Measurements from ENCODE around the gene GRIA3.
"Not testable (repeated sequence)": the region's sequence is repeated elsewhere in the genome, so short reads cannot be mapped to it uniquely, and the experiment has no call there.

GRIA3 gene

GRCh38 chrX:123330229-123330942 lies 146.3 kb downstream of the GRIA3 start:
- no peaks in the 10 kb centered on the region for H3K4me1 Mint-ChIP-seq (ENCODE audit: low read depth)
- H3K36me3 Mint-ChIP-seq (ENCODE audit: low read depth) = no peaks in the 10 kb centered on the region
- H3K4me3 Mint-ChIP-seq = no peak overlapping the region
- no peak overlapping the region for H3K27ac Mint-ChIP-seq
- H3K9me3 Mint-ChIP-seq = no peaks in the 10 kb centered on the region
- H3K27me3 Mint-ChIP-seq (ENCODE audit: low read depth) = no peaks in the 10 kb centered on the region

DNA sequence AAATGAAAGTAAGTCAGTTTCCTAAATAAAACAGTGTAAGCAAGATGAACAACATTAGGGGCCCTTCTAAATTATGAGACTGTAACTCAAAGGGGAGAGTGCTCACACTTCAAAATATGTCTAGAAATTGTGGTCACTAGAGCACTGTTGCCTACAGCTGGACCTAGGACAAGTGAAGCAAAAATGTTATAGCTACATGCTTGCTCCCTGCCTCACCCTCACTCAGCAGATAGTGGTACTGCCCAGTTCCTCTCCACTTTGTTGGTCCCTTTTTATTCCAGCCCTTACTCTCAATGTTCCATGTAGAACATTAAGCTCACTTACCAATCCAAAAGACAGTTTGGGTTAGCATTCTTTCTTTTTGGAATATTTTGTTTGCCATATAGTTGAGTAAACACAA lies 147.3 kb downstream of the GRIA3 start:
- H3K9me3 Mint-ChIP-seq = no peaks in the 10 kb centered on the region
- no peaks in the 10 kb centered on the region for H3K36me3 Mint-ChIP-seq (ENCODE audit: low read depth)
- H3K4me1 Mint-ChIP-seq (ENCODE audit: low read depth) = no peaks in the 10 kb centered on the region
- H3K27ac Mint-ChIP-seq = no peak overlapping the region
- no peak overlapping the region for H3K4me3 Mint-ChIP-seq
- no peaks in the 10 kb centered on the region for H3K27me3 Mint-ChIP-seq (ENCODE audit: low read depth)

GRCh38 chrX:123331859-123332258 lies 147.8 kb downstream of the GRIA3 start:
- H3K4me3 Mint-ChIP-seq = no peak overlapping the region
- no peak overlapping the region for H3K27ac Mint-ChIP-seq
- H3K4me1 Mint-ChIP-seq (ENCODE audit: low read depth) = no peaks in the 10 kb centered on the region
- H3K36me3 Mint-ChIP-seq (ENCODE audit: low read depth) = no peaks in the 10 kb centered on the region
- no peaks in the 10 kb centered on the region for H3K27me3 Mint-ChIP-seq (ENCODE audit: low read depth)
- no peaks in the 10 kb centered on the region for H3K9me3 Mint-ChIP-seq

- no peaks in the 10 kb centered on the region for H3K36me3 Mint-ChIP-seq (ENCODE audit: low read depth)
Measured at GRCh38 chrX:123336666-123337065, 152.6 kb downstream of the GRIA3 start.

GRCh38 chrX:123337886-123338639 lies 154.0 kb downstream of the GRIA3 start:
- H3K4me1 Mint-ChIP-seq (ENCODE audit: low read depth) = no peaks in the 10 kb centered on the region
- no peaks in the 10 kb centered on the region for H3K27me3 Mint-ChIP-seq (ENCODE audit: low read depth)
- H3K9me3 Mint-ChIP-seq = no peaks in the 10 kb centered on the region
- H3K4me3 Mint-ChIP-seq = no peak overlapping the region
- no peaks in the 10 kb centered on the region for H3K36me3 Mint-ChIP-seq (ENCODE audit: low read depth)
- no peak overlapping the region for H3K27ac Mint-ChIP-seq

More at GRCh38 chrX:123336666-123337065, 152.6 kb downstream of the GRIA3 start:
- no peak overlapping the region for H3K27ac Mint-ChIP-seq
- no peak overlapping the region for H3K4me3 Mint-ChIP-seq
- H3K9me3 Mint-ChIP-seq = no peaks in the 10 kb centered on the region
- H3K27me3 Mint-ChIP-seq (ENCODE audit: low read depth) = no peaks in the 10 kb centered on the region
- H3K4me1 Mint-ChIP-seq (ENCODE audit: low read depth) = no peaks in the 10 kb centered on the region

- Mint-ChIP-seq H3K27ac (no peak overlapping the region), H3K4me3 (no peak overlapping the region), H3K9me3 (no peaks in the 10 kb centered on the region), H3K36me3 (ENCODE audit: low read depth) (no peaks in the 10 kb centered on the region), H3K4me1 (ENCODE audit: low read depth) (no peaks in the 10 kb centered on the region), H3K27me3 (ENCODE audit: low read depth) (no peaks in the 10 kb centered on the region)
Measured at GRCh38 chrX:123339221-123339905, 155.3 kb downstream of the GRIA3 start.

DNA sequence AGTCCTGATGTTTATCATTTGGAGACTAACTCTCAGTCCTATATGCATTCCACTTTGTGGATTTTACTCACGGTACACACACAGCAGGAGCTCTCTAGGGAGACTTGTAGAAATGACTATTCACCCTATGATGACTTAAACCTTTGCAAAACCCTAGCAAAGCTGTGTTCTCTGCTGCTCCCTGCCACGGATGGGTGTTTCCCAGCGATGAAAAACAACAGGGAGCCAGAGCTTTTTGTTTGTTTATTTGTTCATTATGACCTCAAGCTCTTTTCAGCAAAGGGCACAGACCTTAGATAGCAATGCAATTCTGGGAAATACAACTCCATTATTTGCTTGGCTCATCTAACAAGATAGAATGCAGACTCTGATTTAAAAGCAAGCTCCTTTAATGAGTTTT lies 156.6 kb downstream of the GRIA3 start:
- no peak overlapping the region for H3K4me3 Mint-ChIP-seq
- no peak overlapping the region for H3K27ac Mint-ChIP-seq
- H3K4me1 Mint-ChIP-seq (ENCODE audit: low read depth) = no peaks in the 10 kb centered on the region
- H3K27me3 Mint-ChIP-seq (ENCODE audit: low read depth) = no peaks in the 10 kb centered on the region
- H3K36me3 Mint-ChIP-seq (ENCODE audit: low read depth) = no peaks in the 10 kb centered on the region
- no peaks in the 10 kb centered on the region for H3K9me3 Mint-ChIP-seq

DNA sequence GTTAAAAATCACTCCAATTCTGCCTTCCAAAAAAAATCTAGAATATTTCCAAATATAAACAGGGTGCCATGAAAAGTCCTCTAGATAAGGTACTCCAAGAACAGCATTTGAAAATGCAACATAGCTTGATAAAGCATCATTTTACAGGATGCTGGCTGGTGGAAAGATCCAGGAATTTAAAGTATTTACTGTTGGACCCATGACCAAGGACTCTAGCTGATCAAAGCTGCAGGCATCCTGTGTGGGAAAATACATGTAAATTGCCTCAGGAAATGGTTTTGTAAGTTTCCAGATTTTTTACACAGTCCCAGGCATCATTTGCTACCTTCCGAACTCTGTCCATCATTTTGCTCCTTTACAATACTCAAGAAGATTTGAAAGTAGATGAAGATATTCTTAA lies 164.4 kb downstream of the GRIA3 start:
- H3K9me3 Mint-ChIP-seq = no peaks in the 10 kb centered on the region
- no peak overlapping the region for H3K27ac Mint-ChIP-seq
- H3K27me3 Mint-ChIP-seq (ENCODE audit: low read depth) = no peaks in the 10 kb centered on the region
- H3K4me1 Mint-ChIP-seq (ENCODE audit: low read depth) = no peaks in the 10 kb centered on the region
- H3K36me3 Mint-ChIP-seq (ENCODE audit: low read depth) = no peaks in the 10 kb centered on the region
- no peak overlapping the region for H3K4me3 Mint-ChIP-seq

GRCh38 chrX:123350226-123350625 lies 166.1 kb downstream of the GRIA3 start:
- Mint-ChIP-seq H3K9me3 (no peaks in the 10 kb centered on the region), H3K27ac (no peak overlapping the region), H3K27me3 (ENCODE audit: low read depth) (no peaks in the 10 kb centered on the region), H3K36me3 (ENCODE audit: low read depth) (no peaks in the 10 kb centered on the region), H3K4me3 (no peak overlapping the region), H3K4me1 (ENCODE audit: low read depth) (no peaks in the 10 kb centered on the region)

GRCh38 chrX:123357941-123358340 lies 173.9 kb downstream of the GRIA3 start:
- Mint-ChIP-seq H3K27me3 (ENCODE audit: low read depth) (no peaks in the 10 kb centered on the region), H3K27ac (no peak overlapping the region), H3K4me1 (ENCODE audit: low read depth) (no peaks in the 10 kb centered on the region), H3K4me3 (no peak overlapping the region), H3K36me3 (ENCODE audit: low read depth) (no peaks in the 10 kb centered on the region), H3K9me3 (no peaks in the 10 kb centered on the region)

DNA sequence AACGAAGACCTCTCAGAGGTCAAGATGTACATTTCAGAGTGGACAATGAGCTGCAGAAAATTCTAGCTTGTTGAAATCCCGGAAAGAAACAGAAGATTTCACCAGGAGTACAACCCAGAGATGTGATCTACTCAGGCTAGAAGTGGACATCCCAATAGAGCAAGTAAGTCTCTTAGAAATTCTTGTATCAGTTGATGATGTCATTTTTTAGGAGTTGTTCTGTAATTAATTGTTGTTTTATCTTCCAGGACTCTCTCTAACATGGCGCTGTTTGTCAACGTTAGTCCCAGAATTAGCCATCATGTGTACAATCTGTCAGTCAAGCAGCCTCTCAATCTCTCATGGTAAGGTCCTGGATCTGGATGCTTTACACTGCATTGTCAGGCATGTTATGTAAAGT lies 174.4 kb downstream of the GRIA3 start:
- Mint-ChIP-seq H3K4me1 (ENCODE audit: low read depth) (no peaks in the 10 kb centered on the region), H3K27me3 (ENCODE audit: low read depth) (no peaks in the 10 kb centered on the region)

DNA sequence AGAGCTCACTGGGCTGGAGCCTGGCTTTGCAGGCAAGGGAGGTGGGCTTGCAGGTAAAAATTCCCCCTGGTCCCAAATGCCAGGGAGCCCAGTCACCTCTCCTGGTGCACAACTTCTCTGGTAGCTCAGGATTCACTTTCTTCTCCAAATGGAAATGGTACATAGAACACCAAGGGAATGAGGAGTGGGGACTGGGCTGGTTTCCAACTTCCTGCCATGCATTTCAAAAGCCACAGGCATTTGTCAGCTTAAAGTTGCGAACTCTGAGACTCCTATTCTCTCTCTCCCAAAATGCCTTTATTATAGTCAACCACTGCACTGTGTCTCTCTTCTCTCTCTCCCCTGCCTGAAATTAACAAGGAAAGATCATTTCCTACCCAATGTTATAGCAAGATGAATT lies 177.3 kb downstream of the GRIA3 start:
- Mint-ChIP-seq H3K4me1 (ENCODE audit: low read depth) (no peaks in the 10 kb centered on the region), H3K27me3 (ENCODE audit: low read depth) (no peaks in the 10 kb centered on the region), H3K27ac (no peak overlapping the region), H3K9me3 (peaks cover 3% of the 10 kb centered on the region), H3K36me3 (ENCODE audit: low read depth) (no peaks in the 10 kb centered on the region), H3K4me3 (no peak overlapping the region)

More for the DNA sequence above, 174.4 kb downstream of the GRIA3 start:
- Mint-ChIP-seq H3K9me3 (no peaks in the 10 kb centered on the region), H3K36me3 (ENCODE audit: low read depth) (no peaks in the 10 kb centered on the region), H3K4me3 (no peak overlapping the region), H3K27ac (no peak overlapping the region)

DNA sequence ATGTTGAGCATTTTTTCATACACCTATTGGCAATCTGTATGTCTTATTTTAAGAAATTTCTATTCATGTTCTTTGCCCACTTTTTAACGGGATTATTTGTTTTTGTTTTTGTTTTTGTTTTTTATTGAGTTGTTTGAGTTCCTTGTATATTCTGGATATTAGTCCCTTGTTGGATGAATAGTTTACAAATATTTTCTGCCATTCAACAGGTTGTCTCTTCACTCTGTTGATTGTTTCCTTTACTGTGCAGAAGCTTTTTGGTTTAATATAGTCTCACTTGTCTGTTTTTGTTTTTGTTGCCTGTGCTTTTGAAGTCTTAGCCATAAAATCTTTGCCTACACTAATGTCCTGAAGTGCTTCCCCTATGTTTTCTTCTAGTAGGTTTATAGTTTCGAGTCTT lies 202.1 kb downstream of the GRIA3 start:
- not testable (repeated sequence) for H3K27ac Mint-ChIP-seq; H3K27me3 Mint-ChIP-seq (ENCODE audit: low read depth); H3K4me3 Mint-ChIP-seq; H3K4me1 Mint-ChIP-seq (ENCODE audit: low read depth); H3K36me3 Mint-ChIP-seq (ENCODE audit: low read depth)
- H3K9me3 Mint-ChIP-seq = peaks cover 14% of the 10 kb centered on the region

DNA sequence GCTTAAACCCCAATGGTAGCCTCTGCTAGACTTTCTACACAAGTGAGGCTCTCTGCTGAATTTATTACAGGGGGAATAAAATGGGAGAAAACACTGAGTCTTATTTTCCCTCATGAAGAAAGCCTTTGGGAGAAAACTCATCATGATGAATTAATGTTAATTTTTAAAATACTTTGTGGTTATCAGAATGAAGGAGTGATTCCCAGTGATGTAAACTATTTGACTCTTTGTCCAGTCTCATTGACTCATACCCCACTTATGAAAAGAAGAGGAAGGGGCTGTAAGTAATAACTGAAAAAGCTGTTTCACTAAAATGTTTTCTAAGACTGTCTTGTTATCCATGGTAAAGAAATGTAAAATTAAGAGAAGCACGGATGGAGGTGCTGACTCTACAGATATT lies 208.8 kb downstream of the GRIA3 start:
- Mint-ChIP-seq H3K9me3 (peaks cover 16% of the 10 kb centered on the region), H3K27me3 (ENCODE audit: low read depth) (no peaks in the 10 kb centered on the region), H3K36me3 (ENCODE audit: low read depth) (no peaks in the 10 kb centered on the region), H3K4me3 (no peak overlapping the region), H3K27ac (no peak overlapping the region), H3K4me1 (ENCODE audit: low read depth) (no peaks in the 10 kb centered on the region)

DNA sequence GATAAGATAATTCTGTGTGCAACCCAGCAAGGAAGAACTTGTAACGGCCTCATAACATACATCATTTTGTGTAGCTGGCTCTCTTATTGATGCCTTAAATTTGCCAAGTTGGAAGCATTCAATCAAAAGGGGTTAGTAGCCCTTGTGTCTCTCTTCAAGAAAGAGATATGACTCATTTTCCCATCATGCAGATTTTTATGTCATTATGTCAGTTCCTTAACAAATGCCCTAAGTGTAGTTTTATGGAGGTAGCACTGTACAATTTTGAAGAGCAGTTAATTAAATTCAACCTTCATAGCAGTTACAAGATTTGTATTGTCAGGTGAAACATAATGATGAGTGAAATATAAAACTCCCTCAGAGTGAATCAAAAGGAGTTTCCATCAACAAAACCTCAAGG lies 215.6 kb downstream of the GRIA3 start:
- Mint-ChIP-seq H3K4me3 (no peak overlapping the region), H3K27me3 (ENCODE audit: low read depth) (no peaks in the 10 kb centered on the region), H3K36me3 (ENCODE audit: low read depth) (no peaks in the 10 kb centered on the region), H3K4me1 (ENCODE audit: low read depth) (no peaks in the 10 kb centered on the region), H3K9me3 (no peaks in the 10 kb centered on the region), H3K27ac (no peak overlapping the region)

All from T-helper 1 cell treated with Interleukin-12 subunit alpha and Interleukin-12 subunit beta and Interleukin-4 antibody, amounts not matched to agents 30 μg/mL and 1 μg/mL, for 36 hours (primary cell).